HCT116 (cell line): Measurements from ENCODE around the gene AHRR. TPM values are rescaled to one million over a fixed set of nuclear protein-coding genes. Genes with fewer than 3 reads are reported as not detected.

Experiments used
- ATAC-seq: fragments of 200-7000 bp; cut with Tn5 transposase; 2 replicates; pipeline ENCODE4 v1.9.1; 2020; ENCODE audit warnings: mild to moderate bottlenecking, moderate library complexity
- BruUV-seq: library from RNA; stranded (reverse); fragments of 400-500 nt; replicated peaks from 2 replicates; lab custom pipeline; 2021; lab: Mats Ljungman, UMichigan
- CTCF ChIA-PET: fragments of 300-600 bp; sonication (Branson Sonifier 250); formaldehyde crosslinking; loops from one replicate; lab custom pipeline; 2021; ENCODE audit warnings: antibody characterized with exemption; lab: Charles Lee
- POLR2A ChIA-PET: fragments of 300-600, 350-600 bp; sonication (Branson Sonifier 250); formaldehyde crosslinking; loops from one replicate; lab custom pipeline; 2021; ENCODE audit warnings: antibody characterized with exemption; lab: Charles Lee
- RAD21 ChIA-PET, 2 experiments: fragments of 300-600 bp; sonication (Branson Sonifier 250); formaldehyde crosslinking; loops; one replicate each; lab custom pipeline; 2023; ENCODE audit warnings: low total read pairs in 2 of 2; ENCODE audit not compliant: uncharacterized antibody in 2 of 2, unreplicated experiment in 2 of 2, low non-redundant PET in 1 of 2; lab: Charles Lee
- DNase-seq: peaks from one replicate; pipeline ENCODE4 v3.0.0-alpha.2; 2010; ENCODE audit warnings: low read depth, low spot score
- H2AFZ ChIP-seq: fragments of 200-600 bp; shearing (Covaris generic), sonication (generic); 2 replicates; pipeline ENCODE4 v1.6.1; 2017; ENCODE audit warnings: low read depth, mixed run types, mixed read lengths, antibody characterized with exemption, low read length; ENCODE audit not compliant: poor library complexity, severe bottlenecking
- H3K27ac ChIP-seq: 2 replicates; pipeline ENCODE4 v1.5.1; 2012; ENCODE audit warnings: low read depth, low read length
- H3K27me3 ChIP-seq: fragments of 200-600 bp; sonication (generic); 2 replicates; pipeline ENCODE4 v1.6.1; 2016; ENCODE audit warnings: mixed run types, low read length, mixed read lengths; ENCODE audit not compliant: insufficient read depth
- H3K36me3 ChIP-seq, 2 experiments: fragments of 200-500 bp in 1 of 2; fragments of 200-600 bp in 1 of 2; sonication (Bioruptor generic) in 1 of 2; sonication (generic) in 1 of 2; 2 replicates each; pipeline versions ENCODE4 v1.5.1 to v1.6.1; 2014 to 2016; ENCODE audit warnings: low read length in 2 of 2, inconsistent platforms in 1 of 2, mixed read lengths in 1 of 2, mixed run types in 1 of 2; ENCODE audit not compliant: insufficient read depth in 2 of 2, control insufficient read depth in 1 of 2
- H3K4me1 ChIP-seq, 2 experiments: fragments of 200-600 bp in 1 of 2; sonication (generic) in 1 of 2; 2 replicates each; pipeline versions ENCODE4 v1.5.1 to v1.6.1; 2012 to 2017; ENCODE audit warnings: low read length in 2 of 2, inconsistent platforms in 1 of 2, mild to moderate bottlenecking in 1 of 2, mixed read lengths in 1 of 2, mixed run types in 1 of 2, moderate library complexity in 1 of 2; ENCODE audit not compliant: insufficient read depth in 2 of 2, control insufficient read depth in 1 of 2
- H3K4me2 ChIP-seq: fragments of 200-600 bp; sonication (generic); 2 replicates; pipeline ENCODE4 v1.6.1; 2017; ENCODE audit warnings: mixed run types, low read length, mixed read lengths
- H3K4me3 ChIP-seq, 2 experiments: fragments of 200-600 bp in 1 of 2; sonication (generic) in 1 of 2; replicated peaks in 1 of 2; 2 replicates each; pipeline ENCODE4 v1.5.1; 2011 to 2016; ENCODE audit warnings: low read length in 2 of 2, control low read depth in 1 of 2, low read depth in 1 of 2, mild to moderate bottlenecking in 1 of 2, mixed read lengths in 1 of 2, mixed run types in 1 of 2
- H3K79me2 ChIP-seq: fragments of 200-600 bp; sonication (generic); 2 replicates; pipeline ENCODE4 v1.6.1; 2017; ENCODE audit warnings: mild to moderate bottlenecking, mixed run types, low read length, moderate library complexity, mixed read lengths; ENCODE audit not compliant: insufficient read depth
- H3K9ac ChIP-seq: fragments of 200-600 bp; sonication (generic); 2 replicates; pipeline ENCODE4 v1.6.1; 2016; ENCODE audit warnings: low read length, mixed read lengths
- H3K9me2 ChIP-seq: fragments of 200-600 bp; sonication (generic), shearing (Covaris generic); 2 replicates; pipeline ENCODE4 v1.6.1; 2017; ENCODE audit warnings: mixed run types, mild to moderate bottlenecking, moderate library complexity; ENCODE audit not compliant: insufficient read depth
- H3K9me3 ChIP-seq, 2 experiments: fragments of 200-500 bp in 1 of 2; fragments of 200-600 bp in 1 of 2; sonication (Bioruptor generic) in 1 of 2; sonication (generic) in 1 of 2; 2 replicates each; pipeline ENCODE4 v1.6.1; 2014 to 2017; ENCODE audit warnings: low read length in 2 of 2, mixed read lengths in 2 of 2, inconsistent platforms in 1 of 2, low read depth in 1 of 2, mild to moderate bottlenecking in 1 of 2, mixed run types in 1 of 2, moderate library complexity in 1 of 2; ENCODE audit not compliant: control insufficient read depth in 1 of 2, insufficient read depth in 1 of 2
- H4K20me1 ChIP-seq: fragments of 200-600 bp; sonication (generic), shearing (Covaris generic); 2 replicates; pipeline ENCODE4 v1.6.1; 2017; ENCODE audit warnings: mixed run types, mild to moderate bottlenecking, moderate library complexity; ENCODE audit not compliant: insufficient read depth
- CBX3 ChIP-seq: IDR thresholded peaks from 2 replicates; pipeline ENCODE4 v1.6.1; 2012; ENCODE audit warnings: low read depth
- CEBPB ChIP-seq: IDR thresholded peaks from 2 replicates; pipeline ENCODE4 v1.6.1; 2012; ENCODE audit warnings: low read depth
- EGR1 ChIP-seq: IDR thresholded peaks from 2 replicates; pipeline ENCODE4 v1.6.1; 2012; ENCODE audit warnings: low read depth
- ELF1 ChIP-seq: IDR thresholded peaks from 2 replicates; pipeline ENCODE4 v1.6.1; 2012; ENCODE audit warnings: low read depth, borderline replicate concordance
- FOSL1 ChIP-seq: IDR thresholded peaks from 2 replicates; pipeline ENCODE4 v1.6.1; 2012; ENCODE audit warnings: low read depth
- POLR2AphosphoS5 ChIP-seq: IDR thresholded peaks from 2 replicates; pipeline ENCODE4 v1.6.1; 2011; ENCODE audit warnings: mild to moderate bottlenecking, low read depth, low read length, moderate library complexity
- RAD21 ChIP-seq: IDR thresholded peaks from 2 replicates; pipeline ENCODE4 v1.6.1; 2012; ENCODE audit warnings: low read depth, mild to moderate bottlenecking
- SIN3A ChIP-seq: IDR thresholded peaks from 2 replicates; pipeline ENCODE4 v1.6.1; 2012; ENCODE audit warnings: low read depth
- SP1 ChIP-seq: IDR thresholded peaks from 2 replicates; pipeline ENCODE4 v1.6.1; 2012; ENCODE audit warnings: low read depth
- SRF ChIP-seq: IDR thresholded peaks from 2 replicates; pipeline ENCODE4 v1.6.1; 2012; ENCODE audit warnings: low read depth
- TCF7L2 ChIP-seq: IDR thresholded peaks from 2 replicates; pipeline ENCODE4 v1.7.0; 2011; ENCODE audit warnings: borderline replicate concordance, inconsistent platforms; ENCODE audit not compliant: insufficient read depth, insufficient read length; ENCODE audit errors: extremely low read depth
- YY1 ChIP-seq: IDR thresholded peaks from 2 replicates; pipeline ENCODE4 v1.6.1; 2011; ENCODE audit warnings: low read length, low read depth, moderate library complexity, mild to moderate bottlenecking; ENCODE audit not compliant: insufficient replicate concordance; ENCODE audit errors: extremely low read depth
- ZBTB33 ChIP-seq: IDR thresholded peaks from 2 replicates; pipeline ENCODE4 v1.6.1; 2011; ENCODE audit warnings: mild to moderate bottlenecking, low read length, moderate library complexity; ENCODE audit not compliant: insufficient replicate concordance; ENCODE audit errors: extremely low read depth
- ZNF274 ChIP-seq: fragments of 200-500 bp; sonication (Bioruptor generic); IDR thresholded peaks from 2 replicates; pipeline ENCODE4 v1.6.1; 2014; ENCODE audit warnings: mild to moderate bottlenecking, low read depth, low read length, inconsistent platforms
- intact Hi-C: fragments of 100-400 bp; cut with micrococcal nuclease; formaldehyde crosslinking; loops from 2 replicates; pipeline ENCODE4 v1.10.0; 2022
- total RNA-seq: library from RNA; stranded (reverse); gene quantifications from one replicate; pipeline ENCODE4 v1.2.1, GENCODE V29; 2021; ENCODE audit not compliant: unreplicated experiment
- TF ChIP-seq, protein P1 (sequence below): IDR thresholded peaks from 2 replicates; pipeline ENCODE4 v1.6.1; 2012; ENCODE audit warnings: low read depth

The AHRR gene
- total RNA-seq, 1 experiment from 2014 or later = 12.7 TPM

- RAD21 ChIA-PET = interaction anchor here in 1 of 2 experiments (1.1 kb wide), 1 partner anchor 120 kb away, joined by 3 read pairs; no protein-coding TSS in a partner anchor
- DNase-seq = no peak
These were observed 115.8 kb downstream of the AHRR start for GRCh38 chr5:437281-437771.

More at GRCh38 chr5:437281-437771, 115.8 kb downstream of the AHRR start:
- POLR2A ChIA-PET = no interaction called here
- H3K36me3 ChIP-seq = no peaks in the 10 kb centered on the region
- no peak for TF ChIP-seq SP1
- TF ChIP-seq CBX3 = no peak
- TF ChIP-seq RAD21 = no peak
- TF ChIP-seq, protein P1, sequence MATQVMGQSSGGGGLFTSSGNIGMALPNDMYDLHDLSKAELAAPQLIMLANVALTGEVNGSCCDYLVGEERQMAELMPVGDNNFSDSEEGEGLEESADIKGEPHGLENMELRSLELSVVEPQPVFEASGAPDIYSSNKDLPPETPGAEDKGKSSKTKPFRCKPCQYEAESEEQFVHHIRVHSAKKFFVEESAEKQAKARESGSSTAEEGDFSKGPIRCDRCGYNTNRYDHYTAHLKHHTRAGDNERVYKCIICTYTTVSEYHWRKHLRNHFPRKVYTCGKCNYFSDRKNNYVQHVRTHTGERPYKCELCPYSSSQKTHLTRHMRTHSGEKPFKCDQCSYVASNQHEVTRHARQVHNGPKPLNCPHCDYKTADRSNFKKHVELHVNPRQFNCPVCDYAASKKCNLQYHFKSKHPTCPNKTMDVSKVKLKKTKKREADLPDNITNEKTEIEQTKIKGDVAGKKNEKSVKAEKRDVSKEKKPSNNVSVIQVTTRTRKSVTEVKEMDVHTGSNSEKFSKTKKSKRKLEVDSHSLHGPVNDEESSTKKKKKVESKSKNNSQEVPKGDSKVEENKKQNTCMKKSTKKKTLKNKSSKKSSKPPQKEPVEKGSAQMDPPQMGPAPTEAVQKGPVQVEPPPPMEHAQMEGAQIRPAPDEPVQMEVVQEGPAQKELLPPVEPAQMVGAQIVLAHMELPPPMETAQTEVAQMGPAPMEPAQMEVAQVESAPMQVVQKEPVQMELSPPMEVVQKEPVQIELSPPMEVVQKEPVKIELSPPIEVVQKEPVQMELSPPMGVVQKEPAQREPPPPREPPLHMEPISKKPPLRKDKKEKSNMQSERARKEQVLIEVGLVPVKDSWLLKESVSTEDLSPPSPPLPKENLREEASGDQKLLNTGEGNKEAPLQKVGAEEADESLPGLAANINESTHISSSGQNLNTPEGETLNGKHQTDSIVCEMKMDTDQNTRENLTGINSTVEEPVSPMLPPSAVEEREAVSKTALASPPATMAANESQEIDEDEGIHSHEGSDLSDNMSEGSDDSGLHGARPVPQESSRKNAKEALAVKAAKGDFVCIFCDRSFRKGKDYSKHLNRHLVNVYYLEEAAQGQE = no peak
- no peak for TF ChIP-seq SRF
- TF ChIP-seq EGR1 = no peak
- no peak for TF ChIP-seq TCF7L2
- TF ChIP-seq ZNF274 = no peak
- no peak for TF ChIP-seq POLR2AphosphoS5
- no peak for TF ChIP-seq ELF1
- no peak for TF ChIP-seq CEBPB
- no peak for TF ChIP-seq SIN3A
- TF ChIP-seq FOSL1 = no peak
- TF ChIP-seq YY1 = no peak
- TF ChIP-seq ZBTB33 = no peak
- no peaks in the 10 kb centered on the region for H3K9me3 ChIP-seq
- H3K4me1 ChIP-seq = peaks cover 5 to 8% of the 10 kb centered on the region in 2 experiments; a peak in 3 of 4 replicates
- no peak overlapping the region for H3K4me3 ChIP-seq
- ATAC-seq = no peak
- no peak overlapping the region for H3K9ac ChIP-seq
- H4K20me1 ChIP-seq = no peaks in the 10 kb centered on the region
- H2AFZ ChIP-seq = no peak overlapping the region
- H3K79me2 ChIP-seq = 0 out of 2 replicates have a peak, but pooled peaks cover under 1% of the 10 kb centered on the region
- H3K9me2 ChIP-seq = no peaks in the 10 kb centered on the region
- intact Hi-C loops = no loop called here
- H3K27me3 ChIP-seq = no peaks in the 10 kb centered on the region
- no peak overlapping the region for H3K4me2 ChIP-seq
- CTCF ChIA-PET = interaction anchor here (1.4 to 3.6 kb wide), 2 partner anchors 9 to 120 kb away, joined by 6 to 21 read pairs; no protein-coding TSS in a partner anchor
- BruUV-seq = no TSS peak
- H3K27ac ChIP-seq = no peak overlapping the region
